ENCODE data around the gene WFS1. TPM values are rescaled to one million over a fixed set of nuclear protein-coding genes. Genes with fewer than 3 reads are reported as not detected.

Gene WFS1
- total RNA-seq, 1 donor from 2014 or later: 26.0 TPM

GRCh38 chr4:6256141-6256540, 13.5 kb upstream of the WFS1 start:
- DNase-seq (ENCODE audit: low read depth): no peak
- no peak overlapping the region for H3K4me3 ChIP-seq (ENCODE audit: low read depth, low read length)
- no peak for TF ChIP-seq CTCF (IDR thresholded peaks at IDR 0.05; ENCODE audit: insufficient read depth, low read length, poor library complexity, severe bottlenecking)
- H3K36me3 ChIP-seq (ENCODE audit: control insufficient read depth, insufficient read depth, low read length): no peaks in the 10 kb centered on the region
- H3K27me3 ChIP-seq (ENCODE audit: control insufficient read depth, insufficient read depth, low read length): no peaks in the 10 kb centered on the region

- Histone ChIP-seq H3K4me3 (ENCODE audit: low read depth, low read length) (no peak overlapping the region), H3K27me3 (ENCODE audit: control insufficient read depth, insufficient read depth, low read length) (peaks cover 6% of the 10 kb centered on the region), H3K36me3 (ENCODE audit: control insufficient read depth, insufficient read depth, low read length) (no peaks in the 10 kb centered on the region)
- TF ChIP-seq CTCF (IDR thresholded peaks at IDR 0.05; ENCODE audit: insufficient read depth, low read length, poor library complexity, severe bottlenecking): no peak
- DNase-seq (ENCODE audit: low read depth): no peak
Measured at GRCh38 chr4:6257247-6258025, 12.2 kb upstream of the WFS1 start.

- TF ChIP-seq CTCF (IDR thresholded peaks at IDR 0.05; ENCODE audit: insufficient read depth, low read length, poor library complexity, severe bottlenecking): no peak
- no peak overlapping the region for H3K4me3 ChIP-seq (ENCODE audit: low read depth, low read length)
- H3K36me3 ChIP-seq (ENCODE audit: control insufficient read depth, insufficient read depth, low read length): no peaks in the 10 kb centered on the region
- DNase-seq (ENCODE audit: low read depth): no peak
- peaks cover 6% of the 10 kb centered on the region for H3K27me3 ChIP-seq (ENCODE audit: control insufficient read depth, insufficient read depth, low read length)
Measured at GRCh38 chr4:6258026-6258360, 11.7 kb upstream of the WFS1 start.

- Histone ChIP-seq H3K36me3 (ENCODE audit: control insufficient read depth, insufficient read depth, low read length) (no peaks in the 10 kb centered on the region), H3K4me3 (ENCODE audit: low read depth, low read length) (no peak overlapping the region), H3K27me3 (ENCODE audit: control insufficient read depth, insufficient read depth, low read length) (peaks cover 6% of the 10 kb centered on the region)
- TF ChIP-seq CTCF (IDR thresholded peaks at IDR 0.05; ENCODE audit: insufficient read depth, low read length, poor library complexity, severe bottlenecking): no peak
- no peak for DNase-seq (ENCODE audit: low read depth)
Measured at GRCh38 chr4:6258741-6259140, 10.9 kb upstream of the WFS1 start.

- no peak for DNase-seq (ENCODE audit: low read depth)
- no peak overlapping the region for H3K4me3 ChIP-seq (ENCODE audit: low read depth, low read length)
- no peak for TF ChIP-seq CTCF (IDR thresholded peaks at IDR 0.05; ENCODE audit: insufficient read depth, low read length, poor library complexity, severe bottlenecking)
- H3K36me3 ChIP-seq (ENCODE audit: control insufficient read depth, insufficient read depth, low read length): no peaks in the 10 kb centered on the region
- H3K27me3 ChIP-seq (ENCODE audit: control insufficient read depth, insufficient read depth, low read length): peaks cover 6% of the 10 kb centered on the region
Measured at GRCh38 chr4:6259886-6260285, 9.8 kb upstream of the WFS1 start.

- Histone ChIP-seq H3K4me3 (ENCODE audit: low read depth, low read length) (no peak overlapping the region), H3K36me3 (ENCODE audit: control insufficient read depth, insufficient read depth, low read length) (no peaks in the 10 kb centered on the region), H3K27me3 (ENCODE audit: control insufficient read depth, insufficient read depth, low read length) (peaks cover 6% of the 10 kb centered on the region)
- TF ChIP-seq CTCF (IDR thresholded peaks at IDR 0.05; ENCODE audit: insufficient read depth, low read length, poor library complexity, severe bottlenecking): no peak
- DNase-seq (ENCODE audit: low read depth): no peak
Measured at GRCh38 chr4:6262176-6262575, 7.5 kb upstream of the WFS1 start.
